ENCODE measurements around the gene DZANK1.
"Not testable (repeated sequence)": the region's sequence is repeated elsewhere in the genome, so short reads cannot be mapped to it uniquely, and the experiment has no call there.

The DZANK1 gene

DNA sequence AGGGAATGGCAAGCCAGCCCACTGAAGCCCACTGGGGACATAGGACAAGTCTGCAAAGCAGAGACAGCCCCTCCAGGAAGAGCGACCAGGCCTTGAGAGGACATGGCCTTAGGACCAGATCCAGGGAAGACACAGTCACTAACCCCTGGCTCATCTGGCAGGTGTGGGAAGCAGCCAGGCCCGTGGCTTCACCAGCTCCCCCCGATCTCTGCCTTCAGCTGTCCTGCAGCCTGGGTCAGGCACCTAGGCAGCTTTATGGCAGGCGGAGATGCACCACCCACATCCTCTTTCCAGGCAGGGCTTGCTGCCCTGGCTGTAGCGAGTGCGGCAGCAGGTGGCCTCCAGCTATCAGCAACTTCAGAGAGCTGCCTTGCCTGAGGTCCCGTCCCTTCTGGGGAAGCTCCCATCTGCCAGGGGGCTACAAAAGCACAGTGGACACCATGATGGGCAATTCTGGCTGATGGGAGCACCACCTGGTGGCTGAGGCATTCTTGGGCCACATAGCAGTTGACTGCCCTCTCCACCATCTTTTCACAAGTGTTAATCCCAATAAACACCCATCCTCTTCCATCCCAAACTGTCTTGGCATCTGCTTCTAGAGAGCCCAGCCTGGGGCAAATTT, 85.8 kb downstream of the DZANK1 start:
- DNase-seq (ENCODE audit: low read depth in 1 of 2, low spot score in 1 of 2): no peak

DNA sequence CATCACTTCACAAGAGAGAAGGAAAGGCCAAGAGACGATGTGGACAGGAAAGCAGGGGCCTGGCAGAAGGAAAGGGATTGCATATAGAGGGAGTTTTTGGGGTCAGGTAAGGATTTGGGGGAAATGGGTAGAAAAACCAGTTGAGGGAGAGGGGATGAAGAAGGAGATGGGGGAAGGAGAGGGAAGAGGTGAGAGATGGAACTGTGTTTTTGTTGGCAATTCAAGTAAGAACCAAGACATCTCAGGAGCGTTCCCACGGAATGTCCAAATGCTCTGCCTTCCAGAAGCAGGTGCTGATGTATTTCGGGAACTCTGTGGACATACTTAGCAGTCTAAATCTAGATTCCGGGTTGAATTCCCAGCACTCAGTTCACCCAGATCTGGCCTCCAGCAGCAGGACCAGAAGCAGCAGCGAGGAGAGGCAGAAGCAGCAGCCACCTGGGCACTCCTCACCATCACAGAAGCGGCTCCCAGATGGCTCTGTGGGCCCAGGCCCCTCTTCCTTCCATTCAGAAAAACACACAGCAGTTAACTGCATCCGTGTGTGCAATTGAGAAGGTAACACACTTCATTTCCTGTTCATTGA, 88.8 kb downstream of the DZANK1 start:
- no peak for DNase-seq (ENCODE audit: low read depth in 1 of 2, low spot score in 1 of 2)

DNA sequence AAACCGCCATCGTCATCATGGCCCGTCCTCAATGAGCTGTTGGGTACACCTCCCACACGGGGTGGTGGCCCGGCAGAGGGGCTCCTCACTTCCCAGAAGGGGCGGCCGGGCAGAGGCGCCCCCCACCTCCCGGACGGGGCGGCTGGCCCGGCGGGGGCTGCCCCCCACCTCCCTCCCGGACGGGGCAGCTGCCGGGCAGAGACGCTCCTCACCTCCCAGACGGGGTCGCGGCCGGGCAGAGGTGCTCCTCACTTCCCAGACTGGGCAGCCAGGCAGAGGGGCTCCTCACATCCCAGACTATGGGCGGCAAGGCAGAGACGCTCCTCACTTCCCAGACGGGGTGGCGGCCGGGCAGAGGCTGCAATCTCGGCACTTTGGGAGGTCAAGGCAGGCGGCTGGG, 91.3 kb downstream of the DZANK1 start:
- DNase-seq (ENCODE audit: low read depth in 1 of 2, low spot score in 1 of 2): not testable (repeated sequence)

- DNase-seq (ENCODE audit: low read depth in 1 of 2, low spot score in 1 of 2): no peak
Measured at GRCh38 chr20:18372296-18372695, 94.5 kb downstream of the DZANK1 start.

DNA sequence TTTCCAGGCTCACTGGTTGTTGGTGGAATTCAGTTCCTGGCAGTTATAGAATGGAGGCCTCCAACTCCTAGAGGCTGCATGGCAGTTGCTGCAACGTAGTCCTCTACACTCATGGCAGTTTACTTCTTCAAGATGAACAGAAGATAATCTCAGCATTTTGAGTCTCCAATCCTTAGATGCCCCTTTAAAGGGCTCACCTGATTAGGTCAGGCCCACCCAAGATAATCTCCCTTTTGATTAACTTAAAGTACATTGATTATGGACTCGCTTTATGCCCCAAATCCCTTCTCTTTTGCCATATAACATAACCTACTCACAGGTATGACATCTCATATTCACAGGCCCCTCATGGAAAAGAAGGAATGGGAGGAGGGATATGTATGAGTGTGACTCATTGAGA, 102.1 kb downstream of the DZANK1 start:
- DNase-seq (ENCODE audit: low read depth in 1 of 2, low spot score in 1 of 2): no peak

GRCh38 chr20:18363708-18364107, 103.1 kb downstream of the DZANK1 start:
- DNase-seq (ENCODE audit: low read depth in 1 of 2, low spot score in 1 of 2): no peak

- DNase-seq (ENCODE audit: low read depth in 1 of 2, low spot score in 1 of 2): no peak
Measured at GRCh38 chr20:18362916-18363315, 103.9 kb downstream of the DZANK1 start.

DNA sequence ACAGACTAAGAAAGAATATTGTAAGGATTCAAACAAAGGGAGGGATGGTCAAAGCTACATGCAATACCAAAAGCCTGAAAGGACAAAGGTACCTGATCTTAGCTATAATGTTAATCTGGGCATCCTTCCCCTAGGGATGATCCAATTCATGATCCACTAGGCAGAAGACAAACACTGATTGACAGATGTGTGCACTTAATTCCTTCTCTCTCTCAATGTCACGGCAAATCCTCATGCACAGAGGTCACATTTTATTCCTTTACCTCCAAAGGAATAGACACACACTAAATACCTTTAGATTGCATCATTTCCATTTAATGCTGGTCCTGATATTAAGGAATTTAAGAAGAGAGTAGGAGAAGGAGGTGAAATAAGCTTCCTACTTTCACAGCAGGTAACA, 105.2 kb downstream of the DZANK1 start:
- no peak for DNase-seq (ENCODE audit: low read depth in 1 of 2, low spot score in 1 of 2)

- DNase-seq (ENCODE audit: low read depth in 1 of 2, low spot score in 1 of 2): no peak
Measured at GRCh38 chr20:18360635-18361034, 106.2 kb downstream of the DZANK1 start.

DNA sequence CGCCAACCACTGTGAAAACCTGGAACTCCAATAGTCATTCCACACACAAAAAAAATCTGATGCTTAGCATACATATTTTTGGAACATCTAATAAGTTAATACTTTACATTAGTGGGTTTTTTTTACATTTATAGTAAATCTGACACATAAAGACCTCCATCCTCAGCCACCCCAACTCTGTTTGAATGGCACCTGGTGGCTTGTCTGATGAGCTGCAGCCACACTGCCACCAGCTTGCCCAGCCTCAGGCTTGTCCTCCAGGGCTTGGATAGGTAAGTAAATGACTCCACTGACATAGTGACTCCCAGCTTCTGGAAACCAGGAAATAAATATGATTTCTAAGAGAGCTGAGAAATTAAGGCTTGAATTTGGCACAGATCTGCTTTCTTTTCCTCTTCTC, 107.0 kb downstream of the DZANK1 start:
- DNase-seq (ENCODE audit: low read depth in 1 of 2, low spot score in 1 of 2): no peak

DNA sequence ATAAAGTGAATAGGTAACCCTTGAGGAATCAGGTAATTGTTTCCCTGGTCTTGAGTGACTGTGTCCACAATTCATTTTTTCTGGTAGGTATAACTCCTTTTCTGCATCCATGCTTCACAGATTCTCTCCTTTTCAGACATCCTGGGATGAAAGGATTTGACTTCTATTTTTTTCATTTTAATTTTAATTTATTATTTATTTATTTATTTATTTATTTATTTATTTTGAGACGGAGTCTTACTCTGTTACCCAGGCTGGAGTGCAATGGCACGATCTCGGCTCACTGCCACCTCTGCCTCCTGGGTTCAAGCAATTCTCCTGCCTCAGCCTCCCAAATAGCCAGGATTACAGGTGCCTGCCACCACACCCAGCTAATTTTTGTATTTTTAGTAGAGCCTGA, 117.1 kb downstream of the DZANK1 start:
- DNase-seq (ENCODE audit: low read depth in 1 of 2, low spot score in 1 of 2): not testable (repeated sequence)
